GM21529 (cell line): ENCODE measurements around the gene KRTAP22-2.

Source experiments
- ATAC-seq: cut with Tn5 transposase; IDR thresholded peaks from one replicate; pipeline ENCODE4 v1.9.1; 2021; ENCODE audit not compliant: unreplicated experiment

KRTAP22-2 gene

DNA sequence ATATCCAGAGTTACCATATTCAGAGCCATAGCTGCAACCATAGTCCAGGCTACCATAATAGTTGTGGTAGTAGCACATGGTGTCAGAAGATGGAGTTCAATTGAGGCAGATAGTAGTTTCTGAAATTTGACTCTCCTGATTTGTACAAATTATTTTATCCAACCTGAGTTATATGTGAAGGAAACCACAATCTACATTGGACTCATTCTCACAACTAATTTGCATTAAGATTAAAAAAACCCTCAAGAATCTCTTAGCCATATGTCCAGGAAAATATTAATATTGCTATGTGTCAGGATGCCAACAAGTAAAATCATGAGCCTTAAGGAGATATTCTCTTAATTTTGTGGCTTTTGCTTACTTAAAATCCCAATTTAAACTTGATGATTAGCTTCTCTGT is at the start of gene KRTAP22-2:
KRTAP22-2 (minus strand) TSS at position 101 of the 400 bp plus-strand sequence.
- ATAC-seq, result no peak

DNA sequence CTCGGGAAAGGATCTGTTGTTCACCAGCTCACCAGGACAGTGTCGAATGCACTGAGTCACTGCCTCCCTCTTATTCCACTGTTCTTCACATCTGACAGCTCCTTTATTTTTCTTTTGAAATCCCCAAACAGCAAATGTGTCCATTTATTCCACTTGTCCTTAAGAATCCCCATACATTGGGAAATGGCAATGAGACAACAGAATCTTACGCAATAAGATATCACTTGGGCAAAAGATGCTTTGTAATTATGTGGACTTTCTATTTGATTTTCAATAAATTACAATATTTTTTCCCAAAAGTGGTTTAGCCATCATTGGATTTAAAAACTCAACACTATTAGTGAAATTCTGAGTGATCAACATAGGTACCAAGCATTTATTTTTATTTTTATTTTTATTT is 48.5 kb upstream of the KRTAP22-2 start:
- ATAC-seq, result no peak

DNA sequence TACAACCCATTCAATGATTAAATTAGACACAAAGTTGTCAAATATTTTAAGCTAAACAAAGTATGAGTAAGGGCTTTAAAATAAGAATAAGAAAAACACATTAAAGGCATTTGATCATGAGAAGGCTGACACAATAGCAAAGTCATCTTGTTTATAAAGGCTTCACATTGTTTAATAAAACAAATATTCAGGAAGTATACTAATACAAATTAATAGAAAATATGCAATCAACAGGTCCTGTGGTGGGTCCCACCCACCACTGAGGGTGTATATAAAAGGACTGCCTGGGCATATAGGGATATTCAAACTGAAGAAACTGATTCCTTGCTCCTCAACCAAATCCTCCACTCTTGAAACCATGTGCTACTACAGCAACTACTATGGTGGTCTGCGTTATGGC is 44.7 kb upstream of the KRTAP22-2 start, which contains the start of gene KRTAP20-2:
KRTAP20-2 (plus strand) TSS at position 301 of the 400 bp plus-strand sequence; CDS start at position 359, 58 bp downstream.
- ATAC-seq, result no peak

DNA sequence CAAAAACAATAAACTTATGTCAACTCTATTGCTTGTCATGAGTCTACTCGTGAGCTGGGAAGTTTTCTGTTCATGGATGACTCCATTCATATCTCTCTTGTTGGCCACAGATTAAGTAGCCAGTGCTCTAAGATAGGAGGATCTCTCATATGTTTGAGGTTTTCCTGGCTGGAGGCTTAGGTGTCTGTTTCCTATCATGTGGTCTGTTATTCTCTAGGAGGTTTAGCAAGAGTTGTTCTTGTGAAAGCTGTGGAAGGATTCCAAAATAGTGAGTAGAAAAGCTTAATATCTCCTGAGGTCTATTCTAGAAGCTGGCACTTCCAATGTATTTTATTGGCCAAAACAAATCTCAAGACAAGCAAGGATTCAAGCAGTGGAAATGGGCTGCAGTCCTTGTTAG is 39.0 kb upstream of the KRTAP22-2 start:
- no peak for ATAC-seq

DNA sequence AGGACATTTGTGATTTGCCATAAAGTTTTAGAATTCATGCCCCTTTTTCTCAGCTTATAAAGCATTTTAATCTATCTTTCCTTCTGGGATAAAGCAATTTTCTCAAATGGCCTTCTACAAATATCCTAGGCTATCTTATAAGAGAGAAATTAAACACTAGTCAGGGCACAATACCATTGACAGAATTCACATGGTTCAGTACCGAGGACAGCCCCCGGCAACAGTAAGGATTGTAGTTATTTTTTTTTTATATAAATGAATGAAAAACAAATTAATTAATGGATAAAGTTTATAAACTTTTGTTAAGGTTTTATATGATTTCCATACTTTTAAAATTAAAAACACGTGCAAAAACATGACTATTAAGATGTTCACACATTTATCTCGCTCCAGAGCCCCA is 37.9 kb upstream of the KRTAP22-2 start:
- ATAC-seq, result no peak

DNA sequence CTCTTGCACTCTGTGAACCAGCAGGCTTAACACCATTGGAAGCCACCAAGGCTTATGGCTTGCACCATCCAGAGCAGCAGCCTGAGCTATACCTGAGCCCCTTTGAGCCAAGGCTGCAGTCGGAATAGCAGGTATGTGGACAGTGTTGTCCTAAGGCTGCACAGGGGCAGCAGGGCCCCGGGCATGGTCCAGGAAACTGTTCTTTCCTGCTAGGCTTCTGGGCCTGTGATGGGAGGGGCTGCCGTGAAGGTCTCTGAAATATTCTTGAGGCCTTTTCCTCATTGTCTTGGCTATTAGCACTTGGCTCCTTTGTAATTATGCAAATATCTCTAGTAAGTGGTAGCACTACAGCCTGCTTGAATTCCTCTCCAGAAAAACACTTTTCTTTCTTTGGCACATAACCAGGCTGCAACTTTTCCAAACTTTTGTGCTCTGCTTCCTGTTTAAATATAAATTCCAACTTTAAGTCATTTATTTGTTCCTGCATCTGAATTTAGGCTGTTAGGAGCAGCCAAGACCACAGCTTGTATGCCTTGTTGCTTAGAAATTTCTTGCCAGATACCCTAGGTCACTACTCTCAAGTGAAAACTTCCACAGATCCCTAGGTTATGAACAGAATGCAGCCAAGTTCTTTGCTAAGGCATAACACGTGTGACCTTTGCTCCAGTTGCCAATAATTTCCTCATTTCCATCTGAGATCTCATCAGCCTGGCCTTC is 35.4 kb upstream of the KRTAP22-2 start:
- ATAC-seq, result no peak

DNA sequence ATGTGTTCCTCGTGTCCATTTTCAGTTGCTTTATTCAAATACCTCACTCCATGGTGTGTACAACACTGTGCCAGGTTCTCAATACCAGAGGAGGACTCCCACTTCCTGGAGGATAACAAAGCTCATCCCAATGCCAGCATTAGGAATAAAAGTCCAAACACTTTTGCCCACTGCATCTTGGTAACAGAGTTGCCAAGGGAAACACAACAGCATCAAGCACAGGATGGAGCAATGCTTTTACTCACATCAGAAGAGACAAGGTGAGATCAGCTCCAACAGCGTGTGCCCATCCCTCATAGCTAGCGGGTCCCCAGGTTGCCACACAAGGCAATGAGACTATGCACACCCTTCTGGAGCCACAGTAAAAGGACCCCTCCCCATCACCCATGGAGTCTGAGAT is 33.2 kb upstream of the KRTAP22-2 start:
- no peak for ATAC-seq

DNA sequence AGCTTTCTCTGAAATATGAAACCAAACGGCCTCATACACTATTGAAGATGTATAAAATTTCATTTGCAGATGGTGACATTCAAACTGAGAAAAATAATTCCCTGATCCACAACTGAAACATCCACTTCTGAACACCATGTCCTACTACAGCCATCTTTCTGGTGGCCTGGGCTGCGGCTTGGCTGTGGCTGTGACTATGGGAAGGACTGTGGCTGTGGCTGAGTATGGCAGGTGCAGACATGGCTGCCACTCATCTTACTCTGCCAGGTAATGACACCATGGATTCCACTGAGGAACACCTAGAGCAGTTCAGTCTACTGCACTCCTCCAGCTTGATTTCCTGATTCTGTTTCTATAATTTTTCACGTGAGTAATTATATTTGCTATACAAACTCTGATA is 30.3 kb upstream of the KRTAP22-2 start, which contains the start of gene KRTAP20-4:
KRTAP20-4 (plus strand) TSS at position 106 of the 400 bp plus-strand sequence.
- ATAC-seq, result no peak

DNA sequence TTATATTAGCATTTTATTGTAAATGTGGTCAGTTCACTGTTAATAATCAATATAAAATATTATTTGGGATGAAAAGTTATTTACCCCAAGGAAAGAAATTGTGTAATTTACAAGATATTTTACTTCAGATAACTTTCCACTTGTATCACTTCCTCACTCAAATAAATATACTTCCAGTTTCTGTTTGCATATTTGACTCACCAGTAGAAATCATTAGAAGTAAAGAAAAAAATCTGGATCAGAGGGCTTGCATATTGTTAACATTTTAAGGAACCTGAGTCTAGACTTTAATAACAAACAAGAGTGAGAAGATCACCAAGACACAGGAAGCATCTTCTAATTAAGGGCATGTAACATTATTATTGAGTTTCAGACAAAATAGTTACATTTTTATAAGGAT is 29.9 kb upstream of the KRTAP22-2 start:
- ATAC-seq, result no peak

DNA sequence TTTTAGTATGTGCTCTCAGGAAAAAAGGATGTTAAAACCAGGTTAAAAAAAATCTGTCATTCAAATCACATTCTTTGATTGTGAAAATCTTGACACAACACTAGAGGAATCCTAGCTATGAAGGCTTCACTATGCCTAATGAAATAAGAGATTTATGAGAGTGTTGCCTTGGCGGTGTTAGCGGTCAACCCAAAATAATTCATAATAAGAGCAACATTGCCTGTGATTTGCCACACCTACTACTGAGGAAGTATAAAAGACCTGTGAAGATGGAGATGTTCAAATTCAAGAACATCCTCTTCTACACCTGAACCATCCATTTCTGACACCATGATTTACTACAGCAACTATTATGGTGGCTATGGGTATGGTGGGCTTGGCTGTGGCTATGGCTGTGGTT is 25.9 kb upstream of the KRTAP22-2 start, which contains the start of gene KRTAP20-1:
KRTAP20-1 (plus strand) TSS at position 301 of the 400 bp plus-strand sequence; CDS start at position 331, 30 bp downstream.
- ATAC-seq, result no peak

DNA sequence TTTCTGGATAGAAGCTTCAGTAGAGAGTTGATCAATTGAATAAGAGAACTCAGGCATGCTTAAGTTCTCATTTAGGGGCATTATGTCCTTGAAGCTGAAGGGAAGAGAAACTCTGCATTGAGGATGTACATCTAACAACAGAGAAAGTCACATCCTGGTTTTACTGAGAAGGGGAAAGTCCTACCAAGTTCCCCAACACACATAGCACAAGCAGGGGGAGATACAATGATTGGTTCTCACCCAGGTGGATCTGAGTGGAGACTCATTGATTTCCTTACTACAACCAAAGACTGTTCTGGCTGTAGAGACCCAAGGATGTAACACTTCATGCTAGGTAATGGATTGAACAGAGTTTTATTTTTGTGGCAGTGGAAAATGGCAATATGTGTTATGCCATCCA is 25.0 kb upstream of the KRTAP22-2 start:
- no peak for ATAC-seq

DNA sequence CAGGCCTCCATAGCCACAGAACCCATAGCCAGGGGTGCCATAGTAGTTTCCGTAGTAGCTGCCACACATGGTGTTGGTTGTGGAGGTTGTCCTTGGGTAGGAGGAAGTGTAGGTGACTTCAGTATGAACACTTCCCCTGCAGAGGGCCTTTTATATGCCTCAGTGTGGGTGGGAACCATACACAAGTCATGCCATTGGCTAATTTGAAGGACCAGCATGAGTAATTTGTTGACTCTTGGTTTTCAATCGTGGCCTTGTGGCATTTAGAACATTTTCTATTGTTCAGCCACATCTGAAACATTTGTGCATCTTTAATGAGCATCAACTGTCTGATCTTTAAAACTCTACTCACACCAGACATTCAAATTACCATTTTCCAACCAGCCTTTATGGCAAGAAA is 23.6 kb upstream of the KRTAP22-2 start, which contains the start of gene KRTAP6-1:
KRTAP6-1 (minus strand) TSS at position 95 of the 400 bp plus-strand sequence; CDS start at position 69, 26 bp downstream.
- ATAC-seq, result no peak

DNA sequence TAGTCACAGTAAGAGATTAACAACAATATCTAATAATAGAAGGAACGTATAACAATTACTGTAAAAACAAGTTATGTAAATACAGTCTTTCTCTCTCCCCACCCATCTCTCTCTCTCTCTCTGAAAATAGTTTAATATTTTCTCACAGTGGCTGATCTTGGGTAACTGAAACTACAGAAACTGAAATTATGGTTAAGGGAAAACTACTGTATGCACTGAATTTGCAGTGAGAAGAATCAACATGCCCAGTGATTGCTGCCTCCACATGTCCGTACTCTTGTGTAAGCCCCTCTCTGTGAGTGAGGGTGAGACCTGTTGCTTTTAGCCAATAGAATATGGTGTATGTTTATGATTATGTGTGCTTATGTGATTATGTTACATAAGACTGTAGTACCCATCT is 21.9 kb upstream of the KRTAP22-2 start:
- ATAC-seq, result no peak

DNA sequence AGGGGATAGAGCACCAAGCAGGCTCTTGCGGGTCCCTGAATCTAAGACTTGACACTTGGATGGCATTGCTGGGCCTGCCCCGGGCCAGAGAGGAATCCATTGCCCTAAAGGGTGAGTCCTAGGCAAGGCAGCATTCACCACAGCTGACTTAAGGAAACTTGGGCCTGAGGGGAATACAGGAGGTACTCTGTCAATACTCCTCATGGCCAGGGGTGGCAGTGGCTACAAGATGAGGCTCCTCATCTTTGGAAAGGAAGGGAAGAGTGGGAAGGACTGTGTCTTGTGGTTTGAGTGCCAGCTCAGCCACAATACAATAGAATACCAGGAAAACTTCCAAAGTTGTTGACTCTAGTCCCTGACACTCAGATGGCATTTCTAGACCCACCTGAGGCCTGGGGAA is 15.8 kb upstream of the KRTAP22-2 start:
- no peak for ATAC-seq

DNA sequence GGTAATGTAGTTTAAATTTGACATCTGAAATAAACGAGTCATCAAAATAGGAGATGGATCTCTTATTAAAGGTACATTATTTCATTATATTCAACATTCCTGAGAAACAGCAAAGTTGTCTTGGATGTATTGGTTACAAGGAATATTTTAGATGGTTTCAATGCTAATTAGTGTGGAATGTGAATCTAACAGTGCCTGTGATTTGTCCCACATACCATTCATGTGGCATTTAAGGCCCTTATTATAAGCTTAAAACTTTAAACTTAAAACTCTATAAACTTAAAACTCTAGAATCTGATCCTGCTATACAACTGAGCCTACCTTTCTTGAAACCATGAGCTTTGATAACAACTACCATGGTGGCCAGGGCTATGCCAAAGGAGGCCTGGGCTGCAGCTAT is 10.6 kb upstream of the KRTAP22-2 start, which contains the start of gene KRTAP22-1:
KRTAP22-1 (plus strand) TSS at position 301 of the 400 bp plus-strand sequence.
- ATAC-seq, result no peak

DNA sequence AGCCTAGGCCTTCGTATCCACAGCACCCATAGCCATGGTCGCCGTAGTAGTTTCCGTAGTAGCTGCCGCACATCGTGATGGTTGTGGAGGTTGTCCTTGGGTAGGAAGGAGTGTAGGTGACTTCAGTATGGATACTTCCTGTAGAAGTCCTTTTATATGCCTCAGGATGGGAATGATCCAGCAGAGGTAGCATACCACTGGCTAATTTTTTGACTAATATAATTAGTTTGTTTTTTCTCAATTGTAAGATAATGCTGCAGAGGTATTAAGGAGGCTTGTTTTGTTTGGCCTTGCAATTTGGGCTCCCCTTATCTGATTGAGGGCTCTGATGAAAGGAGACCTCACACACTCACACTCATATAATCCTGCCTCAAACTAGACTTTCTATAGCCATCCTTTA is 8.6 kb upstream of the KRTAP22-2 start, which contains the start of gene KRTAP6-2:
KRTAP6-2 (minus strand) TSS at position 101 of the 400 bp plus-strand sequence; CDS start at position 73, 28 bp downstream.
- no peak for ATAC-seq

DNA sequence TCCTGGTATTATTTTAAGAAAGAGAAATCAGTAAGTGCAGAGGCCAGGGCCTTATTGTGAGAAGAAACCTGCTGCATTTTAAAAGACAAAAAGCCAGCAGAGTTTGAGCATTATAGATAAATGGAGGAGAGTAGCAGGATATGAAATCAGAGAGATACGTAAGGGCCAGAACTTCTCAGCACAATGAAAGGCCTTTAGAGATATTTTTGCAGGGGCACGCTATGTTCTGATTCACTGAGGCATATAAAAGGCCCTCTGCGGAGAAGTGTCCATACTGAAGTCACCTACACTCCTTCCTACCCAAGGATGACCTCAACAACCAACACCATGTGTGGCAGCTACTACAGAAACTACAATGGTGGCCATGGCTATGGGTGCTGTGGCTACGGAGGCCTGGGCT is 1.9 kb upstream of the KRTAP22-2 start, which contains the start of gene KRTAP6-3:
KRTAP6-3 (plus strand) TSS at position 301 of the 400 bp plus-strand sequence; CDS start at position 307, 6 bp downstream.
- no peak for ATAC-seq

DNA sequence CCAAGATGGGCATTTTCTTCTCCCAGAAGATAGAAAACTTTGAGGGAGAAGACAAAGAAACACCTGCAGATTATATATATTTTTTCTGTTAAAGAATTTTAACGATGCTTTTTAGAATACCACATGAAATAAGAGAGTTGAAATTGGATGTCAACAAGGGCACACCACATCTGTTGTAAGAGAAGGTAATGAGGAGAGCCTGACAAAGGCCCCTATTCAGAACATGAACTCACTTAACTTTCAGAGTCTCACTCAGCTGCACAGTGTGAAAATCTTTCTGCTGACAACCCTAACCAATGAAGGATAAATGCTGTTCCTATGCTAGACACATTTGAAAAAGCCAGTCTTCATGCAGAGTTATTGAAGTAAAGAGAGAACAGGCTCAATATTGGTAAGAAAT is 7.3 kb downstream of the KRTAP22-2 start:
- ATAC-seq, result no peak

DNA sequence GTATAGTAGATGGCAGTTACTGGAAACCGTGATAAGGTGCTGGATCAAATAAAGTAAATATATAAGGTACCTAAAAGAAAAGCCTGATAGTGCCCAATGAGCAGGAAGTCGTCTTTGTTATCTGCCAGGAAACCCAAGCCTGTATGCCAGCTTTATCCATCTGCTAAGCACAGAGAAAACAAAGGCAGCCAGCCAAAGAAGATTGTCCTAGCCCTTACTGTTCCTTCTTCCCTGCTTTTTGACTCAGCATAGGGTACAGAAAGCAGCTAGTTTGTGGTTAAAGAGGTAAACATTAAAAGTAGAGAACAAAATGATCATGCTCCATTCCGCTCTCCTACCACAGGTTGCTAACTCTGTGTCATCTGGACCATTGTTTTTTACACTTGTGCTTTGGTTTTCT is 10.1 kb downstream of the KRTAP22-2 start:
- no peak for ATAC-seq

DNA sequence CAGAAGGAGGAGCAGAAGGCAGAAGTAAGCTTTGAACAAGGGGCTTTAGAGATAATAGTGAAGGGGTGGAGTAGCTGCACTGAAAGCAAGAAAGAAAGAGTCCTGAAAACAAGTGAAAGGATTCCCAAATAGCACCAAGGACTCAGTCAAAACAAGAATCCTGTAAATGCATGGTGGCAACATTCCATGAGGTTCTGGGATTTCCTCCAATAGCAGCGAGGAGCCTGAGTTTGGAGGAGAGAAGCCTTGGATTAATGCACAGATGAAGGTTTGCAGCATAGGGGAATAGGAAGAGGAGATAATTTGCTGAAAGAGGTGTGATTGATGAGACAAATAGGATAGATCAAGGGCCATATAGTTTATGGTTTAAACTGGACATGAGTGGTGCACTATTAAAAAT is 10.9 kb downstream of the KRTAP22-2 start:
- ATAC-seq, result no peak

DNA sequence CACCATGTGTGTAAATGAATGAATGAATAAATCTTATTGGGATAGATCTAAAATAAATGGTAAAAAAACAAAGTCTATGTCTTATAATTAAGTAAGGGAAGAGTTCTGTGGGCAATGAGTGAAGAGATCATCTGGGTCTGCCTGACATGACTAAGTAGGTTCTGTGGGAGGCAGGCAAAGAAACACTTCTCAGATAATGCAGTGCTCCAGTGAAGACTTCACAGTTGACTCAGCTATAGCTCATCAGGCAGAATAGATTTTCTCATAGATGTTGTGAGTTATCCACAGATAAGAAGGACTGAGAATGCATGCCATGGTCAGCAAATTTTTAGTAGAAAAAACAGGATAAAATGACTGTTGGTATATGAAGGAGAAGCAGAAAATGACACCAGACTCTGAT is 12.4 kb downstream of the KRTAP22-2 start:
- ATAC-seq, result no peak

DNA sequence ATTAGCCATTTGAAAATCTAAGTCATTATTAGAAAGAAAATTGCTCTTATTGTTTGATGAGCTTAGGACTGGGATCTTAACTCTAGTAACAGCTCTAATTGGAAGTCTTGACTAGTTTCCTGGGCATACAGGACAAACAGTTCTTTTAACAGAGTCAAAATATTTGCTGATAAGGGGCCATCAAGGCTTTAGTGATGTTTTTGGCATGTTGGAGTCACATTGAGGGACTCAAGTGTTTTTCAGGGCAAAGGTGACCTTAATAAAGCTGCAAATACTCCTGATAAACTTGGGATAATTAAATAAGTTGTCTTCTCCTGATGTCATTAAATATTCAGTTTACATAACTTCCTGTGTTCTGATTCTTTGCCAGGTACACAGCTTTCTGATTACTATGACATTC is 22.6 kb downstream of the KRTAP22-2 start:
- no peak for ATAC-seq
